Measurements from ENCODE around the gene PYM1. TPM values are rescaled to one million over a fixed set of nuclear protein-coding genes. Genes with fewer than 3 reads are reported as not detected.

Gene PYM1
- total and polyA plus RNA-seq, 2 of the 4 experiments (the other 2 are of a cell fraction), result 26.5 to 27.8 TPM

GRCh38 chr12:55937981-55938380 is 10.3 kb upstream of the PYM1 start:
- H2BK120ac ChIP-seq (ENCODE audit: low read depth, low read length), result no peak overlapping the region; the same call in 1 of the 2 replicates
- no peak overlapping the region for H3K23ac ChIP-seq (ENCODE audit: low read depth, low read length)
- H4K5ac ChIP-seq (ENCODE audit: low read depth, low read length), result no peak overlapping the region
- in situ Hi-C loops (cut with MboI; ENCODE audit: low sequenced_read_pairs) (no loop called here), dilution Hi-C loops (cut with HindIII; ENCODE audit: low sequenced_read_pairs, unreplicated experiment) (no loop called here), intact Hi-C loops (cut with micrococcal nuclease) (no loop called here)
- peak overlapping the region; percentile 21; the same call in 1 of the 2 replicates for H2AK5ac ChIP-seq (ENCODE audit: low read depth, low read length)
- no peak overlapping the region for H3K4me3 ChIP-seq (ENCODE audit: insufficient read depth, low read depth, low read length)
- no peak overlapping the region for H4K91ac ChIP-seq (ENCODE audit: insufficient read depth, low read depth, low read length)
- no peaks in the 10 kb centered on the region for H3K9me3 ChIP-seq (ENCODE audit: control insufficient read depth, insufficient read depth, low read length)
- no peak overlapping the region for H2BK15ac ChIP-seq (ENCODE audit: low read depth, low read length)
- no peak overlapping the region for H2AFZ ChIP-seq (replicated peaks; ENCODE audit: low read length, poor library complexity)
- H2BK20ac ChIP-seq (ENCODE audit: low read depth, low read length), result no peak overlapping the region
- peak overlapping the region; percentile 47; the same call in 1 of the 2 replicates for H3K14ac ChIP-seq (replicated peaks; ENCODE audit: low read depth, low read length)
- no peak overlapping the region for H2BK5ac ChIP-seq (ENCODE audit: low read depth, low read length, poor library complexity, severe bottlenecking)
- H3K18ac ChIP-seq (ENCODE audit: low read depth, low read length), result no peak overlapping the region
- H4K8ac ChIP-seq (ENCODE audit: low read depth in 2 of 2, low read length in 2 of 2), result peak overlapping the region in 1 of 2 experiments; percentile 50; a peak in 1 of 4 replicates
- ChIA-PET POLR2A (ENCODE audit: unreplicated experiment) (no interaction called here), CTCF (interaction anchor here (0.8 kb wide), 1 partner anchor 12 kb away, joined by 3 read pairs; no protein-coding TSS in a partner anchor)
- peaks cover 16 to 63% of the 10 kb centered on the region in 2 experiments for H3K79me1 ChIP-seq (ENCODE audit: low read depth in 1 of 2, low read length in 2 of 2)
- TF ChIP-seq RAD21 (IDR thresholded peaks at IDR 0.05; ENCODE audit: low read length) (no peak), RCOR1 (IDR thresholded peaks at IDR 0.05; ENCODE audit: insufficient replicate concordance, low read length) (no peak), MAFK (IDR thresholded peaks at IDR 0.05; ENCODE audit: low read depth, low read length) (no peak), MXI1 (IDR thresholded peaks at IDR 0.05; ENCODE audit: borderline replicate concordance, low read depth, low read length) (no peak), MAZ (IDR thresholded peaks at IDR 0.05; ENCODE audit: borderline replicate concordance, low read depth, low read length) (no peak), RFX5 (IDR thresholded peaks at IDR 0.05; ENCODE audit: low read depth, low read length) (no peak), CEBPB (IDR thresholded peaks at IDR 0.05; ENCODE audit: low read depth, low read length) (no peak), CHD1 (IDR thresholded peaks at IDR 0.05; ENCODE audit: low read depth, low read length) (no peak), FOS (IDR thresholded peaks at IDR 0.05; ENCODE audit: low read depth, low read length) (no peak), CTCF (conservative IDR thresholded peaks at IDR 0.05; ENCODE audit: low read depth, low read length) (no peak), SMC3 (IDR thresholded peaks at IDR 0.05; ENCODE audit: low read depth, low read length) (no peak), NFE2L2 (IDR thresholded peaks at IDR 0.05; ENCODE audit: low read depth, low read length) (no peak), POLR2A (IDR thresholded peaks at IDR 0.05; ENCODE audit: low read depth, low read length) (no peak), BHLHE40 (IDR thresholded peaks at IDR 0.05; ENCODE audit: low read depth, low read length) (no peak)
- TF ChIP-seq, protein P1, sequence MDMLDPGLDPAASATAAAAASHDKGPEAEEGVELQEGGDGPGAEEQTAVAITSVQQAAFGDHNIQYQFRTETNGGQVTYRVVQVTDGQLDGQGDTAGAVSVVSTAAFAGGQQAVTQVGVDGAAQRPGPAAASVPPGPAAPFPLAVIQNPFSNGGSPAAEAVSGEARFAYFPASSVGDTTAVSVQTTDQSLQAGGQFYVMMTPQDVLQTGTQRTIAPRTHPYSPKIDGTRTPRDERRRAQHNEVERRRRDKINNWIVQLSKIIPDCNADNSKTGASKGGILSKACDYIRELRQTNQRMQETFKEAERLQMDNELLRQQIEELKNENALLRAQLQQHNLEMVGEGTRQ (IDR thresholded peaks at IDR 0.05; ENCODE audit: low read depth, low read length), result no peak
- TF ChIP-seq, protein P2, sequence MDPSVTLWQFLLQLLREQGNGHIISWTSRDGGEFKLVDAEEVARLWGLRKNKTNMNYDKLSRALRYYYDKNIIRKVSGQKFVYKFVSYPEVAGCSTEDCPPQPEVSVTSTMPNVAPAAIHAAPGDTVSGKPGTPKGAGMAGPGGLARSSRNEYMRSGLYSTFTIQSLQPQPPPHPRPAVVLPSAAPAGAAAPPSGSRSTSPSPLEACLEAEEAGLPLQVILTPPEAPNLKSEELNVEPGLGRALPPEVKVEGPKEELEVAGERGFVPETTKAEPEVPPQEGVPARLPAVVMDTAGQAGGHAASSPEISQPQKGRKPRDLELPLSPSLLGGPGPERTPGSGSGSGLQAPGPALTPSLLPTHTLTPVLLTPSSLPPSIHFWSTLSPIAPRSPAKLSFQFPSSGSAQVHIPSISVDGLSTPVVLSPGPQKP (IDR thresholded peaks at IDR 0.05; ENCODE audit: borderline replicate concordance, low read depth, low read length), result no peak
- H3K4ac ChIP-seq (ENCODE audit: low read depth, low read length), result peak overlapping the region; percentile 59
- H2AK9ac ChIP-seq (replicated peaks; ENCODE audit: low read depth, low read length, poor library complexity), result peak overlapping the region; percentile 60
- peak; percentile 17 for DNase-seq
- BruUV-seq (replicated peaks), result no TSS peak
- peak overlapping the region; percentile 34; the same call in 1 of the 2 replicates for H3K56ac ChIP-seq (ENCODE audit: extremely low read depth, insufficient read depth, low read length)
- peaks cover 32% of the 10 kb centered on the region for H3K36me3 ChIP-seq (ENCODE audit: control insufficient read depth, insufficient read depth, low read length)
- no peak for ATAC-seq (ENCODE audit: low read depth)
- no peak overlapping the region for H3K27ac ChIP-seq (ENCODE audit: insufficient read depth, low read length)
- H4K20me1 ChIP-seq (ENCODE audit: insufficient read depth, low read length), result no peaks in the 10 kb centered on the region
- WGBS, 2 experiments (ENCODE audit: extremely low coverage in 2 of 2, insufficient read length in 1 of 2), result no CpG with 5 or more reads among the region's 2 CpGs
- peaks cover 10% of the 10 kb centered on the region; the same call in 1 of the 2 replicates for H3K9me1 ChIP-seq (ENCODE audit: insufficient read depth, low read length)
- H3K4me2 ChIP-seq (ENCODE audit: low read depth, low read length), result no peak overlapping the region
- peaks cover 9% of the 10 kb centered on the region for H3K4me1 ChIP-seq (ENCODE audit: control insufficient read depth, insufficient read depth, low read length)
- no peaks in the 10 kb centered on the region for H3K27me3 ChIP-seq (ENCODE audit: control insufficient read depth, insufficient read depth, low read length)
- no peak overlapping the region for H3K9ac ChIP-seq (ENCODE audit: low read depth, low read length)

All from IMR-90 (cell line).